ENCODE results near the gene TMEM53. TPM values are rescaled to one million over a fixed set of nuclear protein-coding genes. Genes with fewer than 3 reads are reported as not detected.

The TMEM53 gene
- total and polyA plus RNA-seq, 11 donors = 8.5 to 20.0 (median 12.5) TPM

- Histone ChIP-seq H3K27ac (no peak overlapping the region), H3K36me3 (peaks cover 0 to 35% (median 20%) of the 10 kb centered on the region in 9 donors), H3K9me3 (no peaks in the 10 kb centered on the region), H3K27me3 (no peaks in the 10 kb centered on the region), H3K4me3 (no peak overlapping the region), H3K4me1 (peaks cover 0 to 12% (median 1%) of the 10 kb centered on the region in 12 donors)
- WGBS, 4 donors = 61 to 67% (median 66%) methylated on average over 5 of the region's 5 CpGs
- TF ChIP-seq CTCF (IDR thresholded peaks at IDR 0.05) = peak; percentile 32 to 62 (median 50)
- no peak for TF ChIP-seq POLR2A (IDR thresholded peaks at IDR 0.05)
- intact Hi-C loops (cut with DNase I) = loop anchor here in 6 of 10 donors (10.0 kb wide), 2 partner anchors 281 to 441 kb away; partner anchors contain the start of gene DMAP1 (in 5 of the 6)
- DNase-seq (no peak), ATAC-seq (peak in 1 of 4 donors; percentile 12)
Observed at GRCh38 chr1:44655609-44656008, 18.7 kb downstream of the TMEM53 start.

- TF ChIP-seq POLR2A (IDR thresholded peaks at IDR 0.05) (no peak), CTCF (IDR thresholded peaks at IDR 0.05) (no peak)
- Histone ChIP-seq H3K27me3 (no peaks in the 10 kb centered on the region), H3K36me3 (peaks cover 0 to 44% (median 29%) of the 10 kb centered on the region in 9 donors), H3K9me3 (no peaks in the 10 kb centered on the region), H3K27ac (no peak overlapping the region), H3K4me1 (peaks cover 0 to 13% (median 0%) of the 10 kb centered on the region in 12 donors), H3K4me3 (no peak overlapping the region)
- ATAC-seq = no peak
- 92 to 94% (median 94%) methylated on average over 35 of the region's 35 CpGs for WGBS, 4 donors
- peak in 1 of 5 donors; percentile 8 for DNase-seq
- intact Hi-C loops (cut with DNase I) = loop anchor here (1.0 to 10.0 kb wide), 6 partner anchors 17 to 440 kb away; partner anchors contain the start of gene DMAP1 (in 5 of the 10)
Observed at GRCh38 chr1:44654621-44655187, 19.6 kb downstream of the TMEM53 start.

- no peaks in the 10 kb centered on the region for H3K9me3 ChIP-seq
- no peak overlapping the region for H3K27ac ChIP-seq
- ATAC-seq (no peak), DNase-seq (no peak)
- WGBS, 4 donors = 63 to 79% (median 65%) methylated on average over 9 to 11 of the region's 11 CpGs
- no peak overlapping the region for H3K4me3 ChIP-seq
- H3K4me1 ChIP-seq = peaks cover 0 to 11% (median 0%) of the 10 kb centered on the region in 12 donors
- H3K36me3 ChIP-seq = peaks cover 0 to 58% (median 40%) of the 10 kb centered on the region in 9 donors
- TF ChIP-seq POLR2A (IDR thresholded peaks at IDR 0.05) (no peak), CTCF (IDR thresholded peaks at IDR 0.05) (peak in 4 of 12 donors; percentile 1 to 27 (median 5))
- no peaks in the 10 kb centered on the region for H3K27me3 ChIP-seq
- intact Hi-C loops (cut with DNase I) = loop anchor here (1.0 to 10.0 kb wide), 9 partner anchors 43 to 439 kb away; partner anchors contain the start of gene DMAP1 (in 5 of the 10)
Observed at GRCh38 chr1:44653107-44653964, 20.9 kb downstream of the TMEM53 start.

All from heart left ventricle (tissue), 16 donors.